PC-9 (cell line): Measurements from ENCODE around the gene TVP23A. TPM values are rescaled to one million over a fixed set of nuclear protein-coding genes. Genes with fewer than 3 reads are reported as not detected.
"Not testable (repeated sequence)": the region's sequence is repeated elsewhere in the genome, so short reads cannot be mapped to it uniquely, and the experiment has no call there.

Source experiments
- BruUV-seq: library from RNA; stranded (reverse); fragments of 400-500 nt; replicated peaks from 2 replicates; lab custom pipeline; 2021; lab: Mats Ljungman, UMichigan
- CTCF ChIA-PET: fragments of 300-600 bp; sonication (Branson Sonifier 250); formaldehyde crosslinking; loops from one replicate; lab custom pipeline; 2022; ENCODE audit warnings: antibody characterized with exemption; lab: Charles Lee
- POLR2A ChIA-PET: fragments of 300-600 bp; sonication (Branson Sonifier 250); formaldehyde crosslinking; loops from one replicate; lab custom pipeline; 2022; ENCODE audit warnings: antibody characterized with exemption; ENCODE audit not compliant: unreplicated experiment; lab: Charles Lee
- DNase-seq, 2 experiments: peaks; one replicate each; pipeline versions ENCODE4 v3.0.0 to v3.0.0-alpha.2; 2015 to 2022; ENCODE audit warnings: mixed read lengths in 1 of 2
- H2AFZ ChIP-seq: fragments of 200-600 bp; sonication (generic); 2 replicates; pipeline ENCODE4 v1.8.1; 2017; ENCODE audit warnings: antibody characterized with exemption
- H3F3A ChIP-seq: fragments of 200-600 bp; sonication (generic); 2 replicates; pipeline ENCODE4 v1.8.1; 2017; ENCODE audit warnings: antibody characterized with exemption, mild to moderate bottlenecking, low read depth; ENCODE audit not compliant: insufficient read depth
- H3K27ac ChIP-seq: fragments of 200-600 bp; sonication (generic); 2 replicates; pipeline ENCODE4 v1.6.1; 2016; ENCODE audit warnings: mixed run types
- H3K27me3 ChIP-seq: fragments of 200-600 bp; sonication (generic); 2 replicates; pipeline ENCODE4 v1.6.1; 2016; ENCODE audit warnings: low read depth, mixed run types; ENCODE audit not compliant: insufficient read depth
- H3K36me3 ChIP-seq: fragments of 200-600 bp; sonication (generic); 2 replicates; pipeline ENCODE4 v1.6.1; 2016; ENCODE audit warnings: low read depth, mixed run types
- H3K4me1 ChIP-seq: fragments of 200-600 bp; sonication (generic); replicated peaks from 2 replicates; pipeline ENCODE4 v1.6.1; 2016; ENCODE audit warnings: mixed run types; ENCODE audit not compliant: insufficient read depth
- H3K4me2 ChIP-seq: fragments of 200-600 bp; sonication (generic); 2 replicates; pipeline ENCODE4 v1.6.1; 2017; ENCODE audit warnings: mixed run types
- H3K4me3 ChIP-seq: fragments of 200-600 bp; sonication (generic); 2 replicates; pipeline ENCODE4 v1.6.1; 2016; ENCODE audit warnings: mixed run types
- H3K79me2 ChIP-seq: fragments of 200-600 bp; sonication (generic); 2 replicates; pipeline ENCODE4 v1.6.1; 2017; ENCODE audit warnings: low read depth, mixed run types
- H3K9me2 ChIP-seq: fragments of 200-600 bp; sonication (generic); 2 replicates; pipeline ENCODE4 v1.8.1; 2017; ENCODE audit warnings: mild to moderate bottlenecking; ENCODE audit not compliant: insufficient read depth
- H3K9me3 ChIP-seq: fragments of 200-600 bp; sonication (generic); 2 replicates; pipeline ENCODE4 v1.8.1; 2016; ENCODE audit warnings: low read depth; ENCODE audit not compliant: insufficient read depth
- H4K20me1 ChIP-seq: fragments of 200-600 bp; sonication (generic); 2 replicates; pipeline ENCODE4 v1.8.1; 2017; ENCODE audit not compliant: insufficient read depth
- EZH2 ChIP-seq: fragments of 200-600 bp; sonication (generic); IDR thresholded peaks from 2 replicates; pipeline ENCODE4 v1.8.0; 2017; ENCODE audit warnings: antibody characterized with exemption, low read depth
- intact Hi-C: fragments of 100-400 bp; cut with micrococcal nuclease; formaldehyde crosslinking; loops from one replicate; pipeline ENCODE4 v1.10.0; 2022; ENCODE audit not compliant: unreplicated experiment
- total RNA-seq: library from RNA; stranded (reverse); gene quantifications from 2 replicates; pipeline ENCODE4 v1.2.3, GENCODE V29; 2021
- TF ChIP-seq, protein P1 (sequence below): fragments of 200-600 bp; sonication (generic); conservative IDR thresholded peaks from 2 replicates; pipeline ENCODE4 v1.6.1; 2017; ENCODE audit warnings: mixed run types, antibody characterized with exemption, mild to moderate bottlenecking, moderate library complexity

TVP23A gene
- total RNA-seq, 1 experiment from 2014 or later: not detected

DNA sequence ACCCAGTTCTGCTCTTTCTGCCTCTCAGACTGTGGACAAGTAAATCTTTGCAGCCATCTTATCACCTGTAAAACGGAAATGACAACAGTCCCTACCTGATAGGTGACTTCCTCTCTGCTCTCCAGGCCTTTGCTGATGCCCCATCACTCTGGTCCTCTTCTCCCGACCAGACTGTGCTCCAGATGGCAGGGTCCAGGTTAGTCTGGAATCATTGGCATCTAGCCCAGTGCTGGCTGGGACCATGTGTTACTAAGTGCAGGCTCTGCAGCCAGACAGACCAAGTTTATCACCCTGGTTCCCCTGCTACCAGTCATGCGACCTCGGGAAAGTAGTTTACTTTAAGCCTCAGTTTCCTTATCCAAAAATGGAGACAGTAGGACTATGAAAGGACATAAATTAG is 76.8 kb downstream of the TVP23A start:
- DNase-seq: no peak
- H3K79me2 ChIP-seq: no peaks in the 10 kb centered on the region
- no TSS peak for BruUV-seq
- POLR2A ChIA-PET: no interaction called here
- no peak overlapping the region for H3K4me3 ChIP-seq
- H3K27ac ChIP-seq: no peak overlapping the region
- intact Hi-C loops: loop anchor here (5.0 kb wide), 1 partner anchor 135 kb away; the partner anchor contains the start of gene CIITA
- no peaks in the 10 kb centered on the region for H3K9me2 ChIP-seq
- no peak for TF ChIP-seq EZH2
- TF ChIP-seq, protein P1, sequence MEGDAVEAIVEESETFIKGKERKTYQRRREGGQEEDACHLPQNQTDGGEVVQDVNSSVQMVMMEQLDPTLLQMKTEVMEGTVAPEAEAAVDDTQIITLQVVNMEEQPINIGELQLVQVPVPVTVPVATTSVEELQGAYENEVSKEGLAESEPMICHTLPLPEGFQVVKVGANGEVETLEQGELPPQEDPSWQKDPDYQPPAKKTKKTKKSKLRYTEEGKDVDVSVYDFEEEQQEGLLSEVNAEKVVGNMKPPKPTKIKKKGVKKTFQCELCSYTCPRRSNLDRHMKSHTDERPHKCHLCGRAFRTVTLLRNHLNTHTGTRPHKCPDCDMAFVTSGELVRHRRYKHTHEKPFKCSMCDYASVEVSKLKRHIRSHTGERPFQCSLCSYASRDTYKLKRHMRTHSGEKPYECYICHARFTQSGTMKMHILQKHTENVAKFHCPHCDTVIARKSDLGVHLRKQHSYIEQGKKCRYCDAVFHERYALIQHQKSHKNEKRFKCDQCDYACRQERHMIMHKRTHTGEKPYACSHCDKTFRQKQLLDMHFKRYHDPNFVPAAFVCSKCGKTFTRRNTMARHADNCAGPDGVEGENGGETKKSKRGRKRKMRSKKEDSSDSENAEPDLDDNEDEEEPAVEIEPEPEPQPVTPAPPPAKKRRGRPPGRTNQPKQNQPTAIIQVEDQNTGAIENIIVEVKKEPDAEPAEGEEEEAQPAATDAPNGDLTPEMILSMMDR: no peak
- H3K4me2 ChIP-seq: no peak overlapping the region
- CTCF ChIA-PET: no interaction called here
- H3F3A ChIP-seq: peaks cover 16% of the 10 kb centered on the region; the same call in 1 of the 2 replicates
- H3K27me3 ChIP-seq: no peaks in the 10 kb centered on the region
- H2AFZ ChIP-seq: no peak overlapping the region
- H3K36me3 ChIP-seq: no peaks in the 10 kb centered on the region
- no peaks in the 10 kb centered on the region for H3K9me3 ChIP-seq
- H4K20me1 ChIP-seq: no peaks in the 10 kb centered on the region
- H3K4me1 ChIP-seq: peaks cover 22% of the 10 kb centered on the region

DNA sequence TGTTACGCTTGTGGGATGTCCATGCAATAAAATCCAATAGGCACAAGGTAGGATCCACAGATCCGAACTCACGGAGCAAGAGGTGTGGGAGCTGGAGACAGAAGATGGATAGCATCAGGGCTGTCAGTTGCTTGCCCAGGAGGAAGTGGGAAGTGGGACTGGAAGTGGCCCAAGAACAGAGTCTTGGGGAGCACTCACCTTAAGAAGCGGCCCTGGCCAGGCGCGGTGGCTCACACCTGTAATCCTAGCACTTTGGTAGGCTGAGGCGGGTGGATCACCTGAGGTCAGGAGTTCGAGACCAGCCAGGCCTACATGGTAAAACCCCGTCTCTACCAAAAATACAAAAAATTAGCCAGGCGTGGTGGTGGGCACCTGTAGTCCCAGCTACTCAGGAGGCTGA is 77.3 kb downstream of the TVP23A start:
- H3K36me3 ChIP-seq, H4K20me1 ChIP-seq, H3K4me3 ChIP-seq, POLR2A ChIA-PET, CTCF ChIA-PET, H2AFZ ChIP-seq, H3K9me2 ChIP-seq, H3K9me3 ChIP-seq, BruUV-seq, H3K79me2 ChIP-seq, DNase-seq, H3K4me2 ChIP-seq, H3K27me3 ChIP-seq, H3K27ac ChIP-seq: not testable (repeated sequence)
- Histone ChIP-seq H3F3A (peaks cover 16% of the 10 kb centered on the region; the same call in 1 of the 2 replicates), H3K4me1 (peaks cover 22% of the 10 kb centered on the region)
- intact Hi-C loops: loop anchor here (5.0 kb wide), 1 partner anchor 136 kb away; the partner anchor contains the start of gene CIITA

DNA sequence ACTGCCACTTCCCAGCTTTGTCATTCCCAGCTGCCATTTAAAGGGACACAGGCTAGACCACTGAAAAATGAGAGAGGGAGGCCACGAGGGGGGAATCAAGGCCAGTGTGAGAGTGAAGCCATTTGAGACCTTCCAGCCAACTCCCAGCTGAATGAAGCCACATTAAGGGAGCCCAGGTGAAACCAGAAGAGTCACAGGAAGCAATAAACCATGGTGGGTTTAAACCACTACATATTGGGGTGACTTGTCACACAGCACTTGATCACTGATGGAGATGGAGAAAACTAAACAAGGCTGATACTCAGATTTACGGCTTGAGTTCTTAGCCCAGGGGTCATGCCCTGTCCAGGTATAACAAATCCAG is 77.8 kb downstream of the TVP23A start:
- BruUV-seq: no TSS peak
- intact Hi-C loops: loop anchor here (5.0 kb wide), 1 partner anchor 136 kb away; the partner anchor contains the start of gene CIITA
- Histone ChIP-seq H3K9me2 (no peaks in the 10 kb centered on the region), H3K79me2 (no peaks in the 10 kb centered on the region), H2AFZ (no peak overlapping the region), H3K9me3 (no peaks in the 10 kb centered on the region), H3K4me1 (peaks cover 22% of the 10 kb centered on the region), H3K27ac (no peak overlapping the region), H3F3A (peaks cover 16% of the 10 kb centered on the region; the same call in 1 of the 2 replicates), H3K4me3 (no peak overlapping the region), H4K20me1 (no peaks in the 10 kb centered on the region), H3K4me2 (no peak overlapping the region), H3K27me3 (no peaks in the 10 kb centered on the region), H3K36me3 (no peaks in the 10 kb centered on the region)
- TF ChIP-seq, protein P1: no peak
- no peak for TF ChIP-seq EZH2
- ChIA-PET POLR2A (no interaction called here), CTCF (no interaction called here)
- DNase-seq: no peak
